GM18508 (cell line): Measurements from ENCODE around the gene FAM193B.

Source experiments
- ATAC-seq: cut with Tn5 transposase; IDR thresholded peaks from one replicate; pipeline ENCODE4 v1.9.1; 2021; ENCODE audit warnings: moderate number of reproducible peaks; ENCODE audit not compliant: insufficient read depth, unreplicated experiment

The FAM193B gene

GRCh38 chr5:177474846-177475562 lies 79.4 kb downstream of the FAM193B start:
- ATAC-seq, result no peak

GRCh38 chr5:177474002-177474476 lies 80.3 kb downstream of the FAM193B start:
- ATAC-seq, result no peak

GRCh38 chr5:177473443-177474001 lies 80.8 kb downstream of the FAM193B start, which contains the start of gene DBN1:
Gene DBN1, minus strand, starts transcription at chr5:177473634. Its CDS starts 113 bp downstream, at chr5:177473521.
- no peak for ATAC-seq

- ATAC-seq, result no peak
Measured at GRCh38 chr5:177472460-177473442, 81.6 kb downstream of the FAM193B start.

- no peak for ATAC-seq
Measured at GRCh38 chr5:177471610-177472356, 82.6 kb downstream of the FAM193B start.

GRCh38 chr5:177470759-177471536 lies 83.4 kb downstream of the FAM193B start:
- ATAC-seq, result no peak
